GM18873 (cell line): ENCODE measurements around the gene FBXW11.
"Not testable (repeated sequence)": the region's sequence is repeated elsewhere in the genome, so short reads cannot be mapped to it uniquely, and the experiment has no call there.

ENCODE experiments used
- ATAC-seq: cut with Tn5 transposase; IDR thresholded peaks from one replicate; pipeline ENCODE4 v1.9.1; 2021; ENCODE audit warnings: mild to moderate bottlenecking, moderate library complexity, moderate number of reproducible peaks; ENCODE audit not compliant: unreplicated experiment, low FRiP score

The FBXW11 gene

DNA sequence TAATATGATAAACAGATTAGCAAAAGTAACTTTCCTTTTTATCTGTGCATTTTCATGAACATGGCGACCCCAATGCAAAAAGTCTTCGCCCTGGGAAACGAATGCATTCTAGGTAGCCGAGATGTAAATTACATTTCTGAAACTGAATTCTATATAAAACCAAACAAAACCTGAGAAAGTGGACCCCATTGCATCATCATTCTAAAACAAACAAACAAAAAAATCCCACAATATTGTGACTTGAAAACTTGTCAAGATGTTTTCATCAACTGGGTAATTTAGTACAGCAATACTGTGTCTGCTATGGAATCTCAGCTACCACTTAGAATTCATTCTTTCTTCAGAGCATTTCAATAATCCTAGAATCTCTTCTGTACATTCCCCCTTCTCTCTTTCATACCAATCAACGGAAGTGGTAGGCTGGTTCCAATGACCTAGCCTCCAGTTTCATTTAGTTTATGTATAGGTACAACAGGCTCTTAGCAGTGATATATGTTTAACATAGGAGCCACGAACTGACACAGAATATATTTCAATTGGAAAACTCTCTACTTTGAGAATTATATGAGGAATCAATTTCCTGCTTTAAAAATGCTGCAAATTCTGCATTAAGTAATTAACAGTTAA, 85.6 kb downstream of the FBXW11 start:
- ATAC-seq, result no peak

DNA sequence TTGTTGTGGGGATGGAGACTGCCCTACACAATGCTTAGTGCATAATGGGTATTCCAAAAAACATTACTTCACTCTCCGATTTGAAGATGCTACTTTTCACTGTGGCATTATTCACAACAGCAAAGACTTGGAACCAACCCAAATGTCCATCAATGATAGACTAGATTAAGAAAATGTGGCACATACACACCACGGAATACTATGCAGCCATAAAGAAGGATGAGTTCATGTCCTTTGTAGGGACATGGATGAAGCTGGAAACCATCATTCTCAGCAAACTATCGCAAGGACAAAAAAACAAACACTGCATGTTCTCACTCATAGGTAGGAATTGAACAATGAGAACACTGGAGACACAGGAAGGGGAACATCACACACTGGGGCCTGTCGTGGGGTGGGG, 90.7 kb downstream of the FBXW11 start:
- ATAC-seq, result not testable (repeated sequence)

DNA sequence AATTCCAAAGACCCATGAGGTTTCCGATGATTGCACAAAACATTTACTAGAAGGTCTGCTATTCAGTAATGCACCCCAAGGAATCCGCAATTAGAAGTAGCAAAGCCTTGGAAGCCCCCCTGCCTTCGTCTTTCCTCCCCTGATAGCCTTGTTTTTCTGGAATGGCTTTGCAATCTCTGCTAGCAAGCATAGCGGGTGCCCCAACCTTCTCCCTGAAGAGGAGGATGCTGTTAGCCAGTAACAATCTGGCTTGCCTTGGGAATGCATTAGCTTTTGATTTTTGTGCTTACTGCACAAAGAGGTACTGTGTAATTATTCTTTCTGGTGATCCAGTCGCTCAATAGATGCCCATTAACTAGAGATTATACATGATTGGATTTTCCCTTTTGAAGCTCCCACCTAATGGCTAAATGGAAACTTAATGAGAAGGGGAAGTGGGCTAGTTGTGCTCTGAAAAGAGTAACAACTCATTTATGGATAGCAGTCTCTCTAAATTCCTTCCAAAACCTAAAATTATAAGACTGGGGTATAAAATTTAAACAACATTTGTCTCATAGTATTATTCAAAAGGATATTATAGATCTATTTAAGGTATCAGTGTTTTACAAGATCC, 91.6 kb downstream of the FBXW11 start:
- ATAC-seq, result no peak

DNA sequence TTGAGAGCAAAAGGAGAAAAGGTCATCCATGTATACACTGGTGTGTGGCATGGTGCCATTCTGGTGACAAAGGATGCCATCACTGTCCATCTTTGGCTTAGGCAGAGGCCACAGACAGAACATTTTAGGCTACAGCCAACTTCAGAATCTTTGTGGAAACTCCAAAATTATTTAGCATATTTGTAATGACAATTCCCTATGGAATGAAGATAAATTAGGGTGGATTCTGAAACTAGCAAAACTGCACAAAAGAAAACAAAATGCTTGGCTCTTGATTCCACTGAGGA, 92.5 kb downstream of the FBXW11 start:
- ATAC-seq, result no peak

DNA sequence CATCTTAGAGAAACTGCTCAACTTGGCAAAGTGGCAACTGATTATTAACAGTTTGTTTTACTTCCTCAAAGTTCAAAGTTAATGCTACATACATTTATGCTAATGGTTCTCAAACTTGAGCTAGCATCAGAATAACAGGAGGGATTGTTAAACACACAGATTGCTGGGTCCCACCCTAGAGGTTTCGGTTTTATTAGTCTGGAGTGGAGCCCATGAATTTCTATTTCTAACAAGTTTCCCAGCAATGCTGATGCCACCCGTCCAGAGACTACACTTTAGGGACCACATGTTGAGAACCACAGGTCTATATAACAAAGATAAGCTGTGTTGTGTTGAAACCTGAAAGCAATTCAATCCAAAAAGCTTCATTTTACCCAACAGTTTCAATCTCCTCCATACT, 95.3 kb downstream of the FBXW11 start:
- no peak for ATAC-seq

DNA sequence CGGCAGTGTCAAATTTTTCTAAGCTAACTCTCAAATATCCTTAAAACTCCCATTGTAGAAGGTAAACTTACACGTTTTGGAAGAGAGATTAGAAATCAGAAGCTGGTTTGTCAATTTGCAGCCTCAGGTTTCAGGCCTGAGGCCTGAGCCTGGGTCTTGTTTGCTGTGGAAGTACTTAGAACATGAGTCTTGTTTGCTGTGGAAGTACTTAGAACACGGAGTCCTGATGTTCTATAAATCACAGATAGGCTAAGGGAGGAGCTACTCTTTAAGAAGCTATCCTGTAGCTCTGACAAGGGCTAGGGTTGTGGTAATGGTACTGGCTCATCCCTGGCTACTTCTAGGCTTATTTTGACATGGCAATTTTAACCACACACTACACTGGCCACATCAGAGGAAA, 97.8 kb downstream of the FBXW11 start:
- no peak for ATAC-seq

DNA sequence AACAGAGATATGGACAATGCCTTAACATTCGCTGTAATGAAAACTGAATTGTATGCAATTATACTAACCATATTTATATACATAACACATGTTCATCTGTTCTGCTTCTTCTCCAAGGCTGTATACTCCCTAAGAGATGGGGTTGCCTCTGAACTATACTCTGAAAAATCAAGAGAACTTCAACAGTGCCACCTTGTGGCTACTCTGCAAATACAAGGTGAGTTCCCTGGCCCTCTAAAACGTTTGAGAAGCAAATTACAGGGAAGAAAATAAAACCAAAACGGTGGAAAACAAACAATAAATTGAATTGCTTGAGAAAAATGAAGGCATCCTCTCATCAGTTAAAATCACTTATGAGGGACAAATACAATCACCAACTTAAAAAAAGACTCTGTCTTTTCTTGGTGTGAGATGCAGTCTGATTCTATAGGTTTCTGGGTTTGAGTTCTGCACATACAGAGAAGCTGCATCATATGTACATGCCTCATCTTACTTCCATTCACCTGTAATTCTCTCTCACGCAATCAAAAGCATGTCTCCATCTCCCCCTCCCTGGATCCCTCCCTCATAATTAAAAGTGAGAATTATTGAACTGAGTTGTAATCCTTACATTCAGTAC, 98.6 kb downstream of the FBXW11 start:
- ATAC-seq, result no peak

DNA sequence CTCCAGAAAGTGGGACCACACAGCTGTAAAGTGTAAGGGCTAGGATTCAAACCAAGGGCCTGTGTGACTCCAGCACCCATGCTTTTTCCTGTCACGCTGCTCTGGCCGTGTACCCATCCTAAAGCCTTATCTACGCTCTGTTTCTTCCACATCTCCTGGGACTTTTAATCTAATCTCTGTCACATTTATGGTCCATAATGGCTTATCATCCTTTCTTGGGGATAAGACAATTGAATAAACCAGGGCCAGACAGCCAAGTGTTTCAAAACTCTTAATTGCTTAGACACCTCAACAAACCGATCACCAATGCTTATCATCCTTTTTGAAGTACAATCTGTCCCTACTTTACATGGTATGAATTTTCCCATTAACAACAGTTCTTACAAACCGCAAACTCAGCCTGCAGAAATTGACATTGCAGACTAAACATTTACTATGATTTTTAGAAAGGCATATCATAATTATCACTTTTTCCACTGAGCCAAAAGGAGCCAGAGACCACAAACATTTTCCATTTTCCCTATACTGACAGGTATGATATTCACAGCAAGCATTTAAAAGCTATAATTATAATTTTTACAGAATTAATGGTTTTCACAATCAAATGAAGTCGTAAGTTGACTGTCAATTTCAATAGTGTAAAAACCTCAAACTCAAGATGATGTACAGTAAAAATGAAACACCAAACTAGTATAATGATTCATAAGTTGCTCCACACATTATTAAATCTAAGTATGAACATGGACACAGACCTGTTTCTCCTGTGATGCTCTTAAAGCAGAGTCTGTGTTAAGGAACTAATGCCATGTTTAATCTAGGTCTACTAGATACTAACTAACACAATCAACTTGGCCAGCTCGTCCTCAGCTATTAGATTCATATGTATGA, 99.5 kb downstream of the FBXW11 start:
- no peak for ATAC-seq

DNA sequence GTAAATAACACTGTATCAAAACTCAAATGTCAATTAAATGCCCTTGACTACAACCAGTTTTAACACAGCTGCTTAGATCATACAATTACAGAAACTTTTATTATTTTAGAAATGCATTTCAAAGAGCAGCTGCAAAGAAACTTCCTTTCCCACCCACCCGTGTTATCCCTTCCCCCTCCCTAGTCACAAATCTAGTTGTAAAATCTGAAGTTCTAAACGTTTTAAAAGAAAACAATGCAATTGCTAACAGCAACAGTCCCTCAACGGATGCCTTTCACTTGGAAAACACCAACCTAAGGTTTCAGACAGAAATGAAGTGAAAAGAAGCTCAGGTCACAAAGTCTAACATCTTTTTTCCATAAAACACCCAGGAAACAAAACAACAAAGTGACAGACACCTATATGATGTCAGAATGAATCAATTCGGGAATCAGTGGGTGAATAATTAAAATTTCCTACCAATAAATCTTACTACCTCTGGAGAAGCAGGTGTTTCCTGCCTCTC, 100.3 kb downstream of the FBXW11 start:
- ATAC-seq, result no peak

DNA sequence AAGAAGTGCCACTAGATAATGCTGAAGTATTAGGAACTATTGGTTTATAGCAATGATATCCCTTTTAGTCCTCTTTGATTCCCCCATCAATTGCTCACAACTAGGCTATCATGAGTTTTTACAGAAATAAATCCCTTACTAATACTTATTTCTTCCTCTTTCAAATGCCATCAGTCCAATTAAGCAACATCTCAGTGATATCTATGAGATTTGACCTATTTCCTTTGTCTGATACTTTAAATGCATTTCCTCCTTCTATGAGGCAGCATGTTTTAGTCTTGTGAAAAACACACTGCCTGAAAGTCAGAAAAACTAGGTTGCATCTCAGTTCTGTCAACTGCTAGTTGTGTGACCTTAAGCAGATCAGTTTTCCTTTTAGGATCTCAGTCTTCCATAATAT, 101.6 kb downstream of the FBXW11 start:
- ATAC-seq, result no peak

DNA sequence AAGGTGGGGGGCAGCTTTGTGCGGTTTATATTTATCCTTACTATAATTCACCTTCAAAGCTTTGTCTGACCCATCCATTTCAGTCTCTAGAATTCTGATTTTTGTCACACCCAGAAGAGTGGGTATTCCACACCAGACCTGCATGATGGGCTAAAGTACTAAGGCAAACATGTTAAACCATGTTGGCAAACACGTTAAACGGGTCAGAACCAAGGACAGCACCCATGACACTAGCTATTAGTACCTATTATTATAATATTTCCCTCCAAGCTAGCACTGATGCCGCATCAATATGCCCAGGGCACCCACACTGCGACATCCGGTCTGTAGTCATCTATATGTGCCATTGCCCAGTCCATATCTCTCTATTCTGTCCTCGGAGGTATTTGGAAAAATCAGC, 104.7 kb downstream of the FBXW11 start:
- ATAC-seq, result no peak

DNA sequence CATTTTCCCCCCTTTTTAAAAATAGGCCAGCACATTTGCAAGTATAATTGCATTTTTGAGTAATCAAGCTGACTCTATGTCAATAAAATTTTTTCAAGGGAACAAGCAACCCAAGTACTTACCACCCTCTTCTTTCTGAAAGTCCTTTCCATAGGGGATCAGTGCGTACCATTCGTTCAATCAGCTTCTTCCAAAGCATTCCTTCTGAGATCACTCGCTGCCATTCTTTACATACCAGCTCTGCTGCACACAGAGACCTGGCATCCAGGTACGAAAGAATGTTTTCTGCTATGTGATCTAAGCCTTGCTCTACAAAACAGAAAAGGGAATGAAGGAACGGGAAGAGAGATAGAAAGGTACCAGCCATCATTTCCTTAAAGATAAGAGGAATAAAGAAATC, 106.6 kb downstream of the FBXW11 start:
- no peak for ATAC-seq

DNA sequence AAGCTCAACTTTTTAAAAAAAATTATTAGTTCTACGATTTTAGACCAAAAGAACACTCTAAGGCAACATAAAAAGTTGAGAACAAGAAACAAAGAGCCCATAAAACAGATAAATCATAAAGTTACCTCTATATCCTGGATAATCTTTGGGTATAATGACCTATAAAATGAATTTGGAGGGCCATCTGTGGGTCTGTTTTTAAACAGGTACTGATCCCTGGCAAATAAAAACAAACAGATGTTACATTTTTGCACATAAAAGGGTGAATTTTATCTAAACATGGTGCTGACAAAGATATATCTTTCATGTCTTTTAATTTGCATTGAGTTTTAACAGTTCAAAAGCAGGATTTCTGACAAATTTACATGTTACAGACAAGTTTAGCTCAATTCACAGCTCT, 107.6 kb downstream of the FBXW11 start:
- ATAC-seq, result no peak

DNA sequence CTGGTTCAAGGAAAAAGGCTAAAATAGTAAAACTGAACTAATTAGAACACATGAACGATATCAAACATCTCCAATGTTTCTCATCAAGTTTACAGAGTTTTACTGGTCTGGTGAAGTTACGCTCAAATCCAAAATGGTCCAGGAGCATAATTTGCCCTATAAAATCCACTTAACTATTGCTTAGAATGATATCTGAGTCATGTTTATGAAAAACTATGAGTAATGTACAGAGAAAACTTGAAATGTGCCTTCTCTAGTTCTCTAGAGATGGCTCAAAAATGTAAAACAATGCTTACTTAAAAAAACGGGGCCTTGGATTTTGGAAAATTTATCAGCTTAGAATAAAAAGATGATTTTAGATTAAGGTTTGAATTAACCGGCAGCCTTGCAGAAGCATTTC, 108.1 kb downstream of the FBXW11 start:
- ATAC-seq, result no peak

DNA sequence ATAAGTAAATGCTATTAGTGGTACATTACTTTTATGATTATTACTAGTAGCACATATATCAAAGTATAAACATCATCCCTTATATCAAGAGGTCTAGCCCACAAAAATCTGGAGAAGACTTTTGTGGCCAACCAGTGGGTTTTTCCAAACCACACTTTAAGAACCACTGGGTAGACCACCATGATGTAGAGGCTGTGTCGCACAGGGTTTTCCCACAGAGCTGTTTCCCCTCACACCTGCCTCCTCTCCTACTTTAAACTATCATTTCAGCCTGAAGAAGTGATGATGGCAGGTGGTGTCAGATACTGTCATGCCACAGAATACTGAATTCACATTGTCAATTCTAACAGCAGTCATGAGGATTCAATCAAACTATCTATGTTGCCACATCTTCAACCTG, 109.2 kb downstream of the FBXW11 start:
- no peak for ATAC-seq

DNA sequence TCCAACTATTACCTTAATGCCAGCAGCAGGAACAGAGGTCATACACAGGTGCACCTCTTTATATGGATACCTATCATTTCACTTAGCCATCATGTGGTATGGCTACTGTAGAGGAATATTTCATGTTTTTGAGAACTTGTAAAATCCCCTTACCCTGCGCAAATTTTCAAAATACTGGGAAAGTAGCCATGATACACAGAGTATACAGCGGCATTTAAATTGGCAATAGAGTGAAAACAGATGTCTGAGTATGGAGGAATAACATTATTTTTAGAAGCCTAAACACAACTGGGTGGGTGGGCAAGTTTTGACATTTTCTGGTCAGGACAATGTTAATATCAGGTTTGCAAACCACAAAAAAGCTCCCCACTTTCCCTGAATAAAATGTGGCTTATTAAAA, 111.4 kb downstream of the FBXW11 start:
- ATAC-seq, result no peak

DNA sequence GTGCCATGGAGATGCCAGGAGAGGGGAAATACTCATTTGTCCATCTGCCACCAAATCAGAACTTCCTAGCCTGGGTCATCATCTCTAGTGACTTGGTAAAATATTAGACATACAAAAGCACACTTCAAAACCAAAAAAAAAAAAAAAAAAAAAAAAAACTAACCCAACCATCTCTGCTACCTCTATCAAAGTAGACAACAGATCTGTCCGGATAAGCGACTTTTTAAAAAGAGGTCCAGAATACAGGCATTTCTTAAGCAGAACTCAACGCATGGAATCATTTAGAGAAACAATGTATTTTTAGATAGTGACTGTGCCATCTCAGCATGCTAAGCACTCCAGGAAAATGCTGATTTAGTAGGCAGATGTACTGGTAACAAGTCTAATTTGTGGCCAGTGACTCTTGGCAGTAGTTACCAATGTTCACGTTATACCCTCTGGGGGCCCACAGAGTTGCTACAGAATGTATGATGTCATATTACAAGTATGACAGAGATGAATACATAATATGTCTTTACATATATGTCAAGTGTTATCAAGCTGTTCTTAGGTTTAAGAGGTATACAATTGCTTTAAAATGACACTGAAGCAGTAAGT, 113.0 kb downstream of the FBXW11 start:
- ATAC-seq, result no peak

DNA sequence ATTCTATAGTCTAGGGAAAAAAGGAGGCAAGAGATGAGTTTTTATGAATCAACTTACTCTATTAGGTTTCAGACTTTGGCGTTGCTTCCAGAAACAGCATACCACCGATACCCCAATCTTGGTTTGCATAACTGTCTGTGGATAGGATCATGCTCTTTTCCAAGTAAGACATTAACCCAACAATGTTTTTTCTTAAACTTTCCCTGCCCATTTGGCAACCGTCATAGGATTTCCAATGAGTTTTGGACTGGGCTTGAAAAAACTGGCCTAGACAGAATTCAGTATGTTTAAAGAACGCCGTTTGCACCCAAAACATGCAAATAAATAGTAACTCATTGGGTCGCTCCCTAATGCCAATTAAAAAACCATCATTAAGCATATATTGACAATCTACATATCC, 114.8 kb downstream of the FBXW11 start:
- ATAC-seq, result no peak

DNA sequence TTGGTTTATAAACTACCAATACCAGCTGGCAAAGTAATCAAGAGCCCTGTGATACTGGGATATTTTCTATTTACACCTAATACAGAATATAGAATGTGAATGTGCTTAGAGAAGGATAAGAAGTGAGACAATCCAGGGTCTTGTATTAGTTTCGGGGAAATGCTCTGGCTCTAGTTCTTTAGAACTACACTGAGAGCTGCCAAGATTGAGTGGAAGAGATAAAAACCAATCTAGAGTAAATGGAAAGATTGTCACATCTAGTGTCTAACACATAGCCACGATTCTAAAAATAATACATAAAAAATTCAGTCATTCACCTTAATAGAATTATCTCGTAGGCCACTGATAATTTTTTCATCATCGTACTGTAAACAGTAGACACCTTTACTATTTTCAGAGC, 115.3 kb downstream of the FBXW11 start:
- no peak for ATAC-seq

DNA sequence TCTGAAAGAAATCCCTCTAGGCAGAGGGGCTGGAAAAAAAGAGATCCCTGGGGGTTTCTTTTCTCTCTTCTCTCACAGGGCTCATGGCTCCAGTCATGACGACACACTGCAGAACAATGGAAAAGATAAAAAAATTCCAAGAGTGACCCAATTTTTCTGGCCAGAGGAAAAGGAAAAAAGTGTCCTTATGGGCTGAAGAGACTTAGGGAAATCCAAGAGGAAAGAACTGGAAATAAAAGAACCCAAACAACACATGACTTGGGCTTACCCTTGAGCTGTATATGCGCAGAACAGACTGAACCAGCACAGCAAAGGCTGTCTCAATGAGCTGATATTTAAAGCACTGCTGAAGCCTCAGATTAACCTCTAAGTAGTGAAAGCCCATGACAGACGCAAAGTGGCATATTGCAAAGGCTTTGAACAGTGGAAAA, 118.4 kb downstream of the FBXW11 start:
- ATAC-seq, result no peak

DNA sequence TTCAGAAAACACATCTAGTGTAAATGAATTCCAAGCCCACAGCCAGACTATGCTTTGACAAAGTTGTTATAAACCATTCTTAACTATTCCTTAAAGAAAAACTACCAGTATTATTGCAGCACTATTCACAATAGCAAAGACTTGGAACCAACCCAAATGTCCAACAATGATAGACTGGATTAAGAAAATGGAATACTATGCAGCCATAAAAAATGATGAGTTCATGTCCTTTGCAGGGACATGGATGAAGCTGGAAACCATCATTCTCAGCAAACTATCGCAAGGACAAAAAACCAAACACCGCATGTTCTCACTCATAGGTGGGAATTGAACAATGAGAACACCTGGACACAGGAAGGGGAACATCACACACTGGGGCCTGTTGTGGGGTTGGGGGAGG, 120.4 kb downstream of the FBXW11 start:
- ATAC-seq, result not testable (repeated sequence)
